ENCODE measurements around the gene QPCTL. TPM values are rescaled to one million over a fixed set of nuclear protein-coding genes. Genes with fewer than 3 reads are reported as not detected.

The QPCTL gene
- total and polyA plus RNA-seq, 2 donors (not counting 1 experiment from before 2014, with no cell fraction given): 9.4 to 50.9 TPM

DNA sequence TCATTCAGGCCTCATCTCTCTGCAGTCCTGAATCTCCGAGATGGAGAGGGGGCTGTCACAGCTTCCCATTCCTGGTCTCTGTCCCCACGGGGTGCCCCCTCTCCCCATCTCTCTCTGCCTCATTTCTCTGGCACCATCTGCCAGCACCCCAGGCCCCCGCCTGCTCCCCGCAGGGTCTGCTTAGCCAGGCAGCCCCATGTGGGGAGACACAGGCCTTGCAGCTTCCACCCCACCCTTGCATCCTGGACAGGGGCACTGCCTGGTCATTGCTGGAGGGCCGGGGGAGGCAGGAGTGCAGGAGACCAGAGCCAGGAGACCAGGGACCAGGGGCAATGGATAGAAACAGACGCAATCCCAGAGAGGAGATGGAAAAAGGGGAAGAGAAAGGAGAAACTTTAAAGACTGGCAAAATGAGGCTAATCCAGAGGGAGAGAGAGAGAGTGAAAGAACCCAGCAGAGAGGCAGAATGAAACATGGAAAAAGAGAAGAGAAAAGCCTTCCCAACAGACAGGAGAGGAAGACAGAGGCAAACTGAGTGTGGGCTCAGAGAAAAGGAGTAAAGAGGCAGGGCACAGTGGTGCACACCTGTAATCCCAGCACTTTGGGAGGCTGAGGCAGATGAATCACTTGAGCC, 33.3 kb upstream of the QPCTL start:
- no peaks in the 10 kb centered on the region for H3K79me2 ChIP-seq (ENCODE audit: control insufficient read depth, insufficient read depth, low read length)
- H3K36me3 ChIP-seq (replicated peaks in 1 of 2; ENCODE audit: control extremely low read depth in 1 of 2, control insufficient read depth in 1 of 2, extremely low read depth in 1 of 2, insufficient read depth in 2 of 2, low read length in 1 of 2): no peaks in the 10 kb centered on the region
- no peak overlapping the region for H3K27ac ChIP-seq (ENCODE audit: low read length in 2 of 2)
- H3K27me3 ChIP-seq (replicated peaks in 1 of 4; ENCODE audit: control extremely low read depth in 1 of 4, control insufficient read depth in 3 of 4, insufficient read depth in 4 of 4, low read length in 3 of 4): peaks cover 0 to 12% (median 4%) of the 10 kb centered on the region in 4 experiments
- no peaks in the 10 kb centered on the region for H3K9me3 Mint-ChIP-seq (ENCODE audit: insufficient read depth)
- TF ChIP-seq, protein P1, sequence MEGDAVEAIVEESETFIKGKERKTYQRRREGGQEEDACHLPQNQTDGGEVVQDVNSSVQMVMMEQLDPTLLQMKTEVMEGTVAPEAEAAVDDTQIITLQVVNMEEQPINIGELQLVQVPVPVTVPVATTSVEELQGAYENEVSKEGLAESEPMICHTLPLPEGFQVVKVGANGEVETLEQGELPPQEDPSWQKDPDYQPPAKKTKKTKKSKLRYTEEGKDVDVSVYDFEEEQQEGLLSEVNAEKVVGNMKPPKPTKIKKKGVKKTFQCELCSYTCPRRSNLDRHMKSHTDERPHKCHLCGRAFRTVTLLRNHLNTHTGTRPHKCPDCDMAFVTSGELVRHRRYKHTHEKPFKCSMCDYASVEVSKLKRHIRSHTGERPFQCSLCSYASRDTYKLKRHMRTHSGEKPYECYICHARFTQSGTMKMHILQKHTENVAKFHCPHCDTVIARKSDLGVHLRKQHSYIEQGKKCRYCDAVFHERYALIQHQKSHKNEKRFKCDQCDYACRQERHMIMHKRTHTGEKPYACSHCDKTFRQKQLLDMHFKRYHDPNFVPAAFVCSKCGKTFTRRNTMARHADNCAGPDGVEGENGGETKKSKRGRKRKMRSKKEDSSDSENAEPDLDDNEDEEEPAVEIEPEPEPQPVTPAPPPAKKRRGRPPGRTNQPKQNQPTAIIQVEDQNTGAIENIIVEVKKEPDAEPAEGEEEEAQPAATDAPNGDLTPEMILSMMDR (IDR thresholded peaks at IDR 0.05): no peak
- no peak for TF ChIP-seq EZH2 (IDR thresholded peaks at IDR 0.05; ENCODE audit: borderline replicate concordance, insufficient read depth, low read depth, low read length, poor library complexity, severe bottlenecking)
- WGBS (ENCODE audit: insufficient coverage): 79% methylated on average over 6 of the region's 6 CpGs
- no peak overlapping the region for H3K4me2 ChIP-seq (replicated peaks; ENCODE audit: low read depth, low read length, poor library complexity, severe bottlenecking)
- ChIA-PET POLR2A (no interaction called here), CTCF (interaction anchor here (1.6 kb wide), 1 partner anchor 17 kb away, joined by 5 read pairs; no protein-coding TSS in a partner anchor)
- no peak overlapping the region for H3K27ac Mint-ChIP-seq
- H3K9me3 ChIP-seq (ENCODE audit: control extremely low read depth in 1 of 3, control insufficient read depth in 2 of 3, insufficient read depth in 1 of 3, low read length in 2 of 3): peaks cover 0 to 3% (median 0%) of the 10 kb centered on the region in 3 donors
- ATAC-seq (ENCODE audit: low read depth): no peak
- intact Hi-C loops (cut with micrococcal nuclease): no loop called here
- no peak for DNase-seq
- H3K4me3 ChIP-seq (ENCODE audit: control extremely low read depth in 1 of 5, extremely low read depth in 1 of 5, insufficient read depth in 1 of 5, low read depth in 2 of 5, low read length in 4 of 5): no peak overlapping the region
- peaks cover 18% of the 10 kb centered on the region for H3K27me3 Mint-ChIP-seq
- H3K9ac ChIP-seq (ENCODE audit: low read length): no peak overlapping the region
- H2AFZ ChIP-seq (ENCODE audit: insufficient read depth, low read depth, low read length, poor library complexity, severe bottlenecking): no peak overlapping the region
- no peaks in the 10 kb centered on the region for H3K4me1 Mint-ChIP-seq
- no peaks in the 10 kb centered on the region for H3K4me1 ChIP-seq (ENCODE audit: control insufficient read depth in 2 of 2, insufficient read depth in 2 of 2, low read length in 2 of 2)
- no peaks in the 10 kb centered on the region for H4K20me1 ChIP-seq (ENCODE audit: control insufficient read depth, insufficient read depth, low read length, poor library complexity, severe bottlenecking)
- H3K4me3 Mint-ChIP-seq: no peak overlapping the region

DNA sequence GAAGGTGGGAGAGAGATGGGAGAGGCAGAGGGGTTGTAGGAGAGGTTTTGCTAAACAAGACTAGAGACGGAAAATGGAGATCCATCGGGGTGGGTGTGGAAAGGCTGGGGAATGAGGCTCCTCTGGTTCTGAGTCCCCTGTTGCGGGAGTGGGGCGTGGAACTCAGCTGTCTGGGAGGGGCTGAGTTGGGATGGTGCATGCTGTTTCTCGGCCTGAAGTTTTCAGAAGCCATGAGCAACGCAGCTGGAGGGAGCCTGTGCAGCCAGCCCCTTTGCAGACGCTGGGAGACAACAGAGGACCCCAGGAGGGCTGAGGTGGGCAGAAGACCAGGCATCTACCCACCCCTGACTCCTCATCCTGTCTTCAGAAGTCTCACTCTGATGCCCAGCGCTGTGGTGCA, 31.8 kb upstream of the QPCTL start:
- Mint-ChIP-seq H3K27me3 (peaks cover 25% of the 10 kb centered on the region), H3K4me1 (no peaks in the 10 kb centered on the region), H3K4me3 (no peak overlapping the region), H3K27ac (no peak overlapping the region), H3K9me3 (ENCODE audit: insufficient read depth) (no peaks in the 10 kb centered on the region)
- ChIA-PET CTCF (interaction anchor here (1.1 kb wide), 1 partner anchor 19 kb away, joined by 3 read pairs; no protein-coding TSS in a partner anchor), POLR2A (no interaction called here)
- Histone ChIP-seq H3K9ac (ENCODE audit: low read length) (no peak overlapping the region), H2AFZ (ENCODE audit: insufficient read depth, low read depth, low read length, poor library complexity, severe bottlenecking) (no peak overlapping the region), H3K4me1 (ENCODE audit: control insufficient read depth in 2 of 2, insufficient read depth in 2 of 2, low read length in 2 of 2) (no peaks in the 10 kb centered on the region), H3K27ac (ENCODE audit: low read length in 2 of 2) (no peak overlapping the region), H3K9me3 (ENCODE audit: control extremely low read depth in 1 of 3, control insufficient read depth in 2 of 3, insufficient read depth in 1 of 3, low read length in 2 of 3) (peaks cover 0 to 5% (median 0%) of the 10 kb centered on the region in 3 donors), H3K27me3 (replicated peaks in 1 of 4; ENCODE audit: control extremely low read depth in 1 of 4, control insufficient read depth in 3 of 4, insufficient read depth in 4 of 4, low read length in 3 of 4) (peaks cover 0 to 19% (median 7%) of the 10 kb centered on the region in 4 experiments), H3K36me3 (replicated peaks in 1 of 2; ENCODE audit: control extremely low read depth in 1 of 2, control insufficient read depth in 1 of 2, extremely low read depth in 1 of 2, insufficient read depth in 2 of 2, low read length in 1 of 2) (no peaks in the 10 kb centered on the region), H3K4me2 (replicated peaks; ENCODE audit: low read depth, low read length, poor library complexity, severe bottlenecking) (no peak overlapping the region), H4K20me1 (ENCODE audit: control insufficient read depth, insufficient read depth, low read length, poor library complexity, severe bottlenecking) (no peaks in the 10 kb centered on the region), H3K4me3 (ENCODE audit: control extremely low read depth in 1 of 5, extremely low read depth in 1 of 5, insufficient read depth in 1 of 5, low read depth in 2 of 5, low read length in 4 of 5) (no peak overlapping the region), H3K79me2 (ENCODE audit: control insufficient read depth, insufficient read depth, low read length) (no peaks in the 10 kb centered on the region)
- no peak for ATAC-seq (ENCODE audit: low read depth)
- WGBS (ENCODE audit: insufficient coverage): 66% methylated on average over 8 of the region's 8 CpGs
- no peak for TF ChIP-seq EZH2 (IDR thresholded peaks at IDR 0.05; ENCODE audit: borderline replicate concordance, insufficient read depth, low read depth, low read length, poor library complexity, severe bottlenecking)
- TF ChIP-seq, protein P1 (IDR thresholded peaks at IDR 0.05): no peak
- intact Hi-C loops (cut with micrococcal nuclease): no loop called here
- no peak for DNase-seq

All from B cell (primary cell).